Fibroblast of mammary gland (primary cell): ENCODE results near the gene SLC39A12.

Source experiments
- DNase-seq: peaks from one replicate; pipeline ENCODE4 v3.0.0-alpha.2; 2010; ENCODE audit warnings: low read depth
- H3K4me3 ChIP-seq: 2 replicates; pipeline ENCODE4 v1.5.1; 2011; ENCODE audit warnings: low read depth, mild to moderate bottlenecking, low read length, moderate library complexity; ENCODE audit not compliant: control insufficient read depth
- CTCF ChIP-seq: conservative IDR thresholded peaks from 2 replicates; pipeline ENCODE4 v1.5.1; 2011; ENCODE audit warnings: low read depth, low read length, inconsistent platforms; ENCODE audit not compliant: control insufficient read depth, insufficient read depth

The SLC39A12 gene

DNA sequence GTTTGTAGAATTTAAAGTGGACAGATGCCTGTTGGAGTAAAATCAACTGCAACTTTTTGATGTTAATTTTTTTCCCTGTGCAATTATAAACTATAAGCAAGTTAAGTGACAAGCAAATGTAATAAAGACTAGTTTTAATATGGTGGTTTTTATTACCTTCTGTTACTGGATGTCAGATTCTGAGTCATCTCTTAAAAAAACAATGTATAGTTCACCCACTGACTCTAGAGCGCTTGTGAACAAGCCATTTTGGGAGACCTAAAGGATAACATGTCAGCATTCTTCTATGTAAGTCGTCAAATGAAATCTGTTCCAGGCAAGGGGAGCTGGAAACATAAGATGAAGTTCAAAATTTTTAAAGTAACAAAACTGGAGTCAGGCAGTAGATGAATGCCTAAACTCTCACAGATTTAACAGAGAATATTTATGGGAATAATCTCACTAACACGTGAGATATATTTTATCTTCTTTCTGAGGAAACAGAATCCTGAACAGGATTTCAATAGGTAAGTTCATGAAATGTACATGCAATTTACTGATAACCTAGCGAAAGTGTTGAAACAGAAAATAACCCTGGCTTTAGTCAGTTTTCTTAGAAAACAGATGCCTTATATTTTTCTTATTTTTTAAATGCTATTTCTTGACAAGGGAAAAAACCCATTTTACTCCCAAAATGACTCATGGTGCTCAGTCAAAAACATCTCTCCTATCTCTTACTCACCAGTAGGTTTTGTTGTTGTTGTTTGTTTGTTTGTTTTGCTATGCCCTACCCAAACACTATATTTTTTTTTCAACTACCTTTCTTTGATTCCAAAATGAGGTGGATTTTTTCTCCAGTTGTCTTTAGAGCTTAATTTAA is 91.7 kb downstream of the SLC39A12 start:
- no peak for TF ChIP-seq CTCF
- DNase-seq, result peak; percentile 63
- no peak overlapping the region for H3K4me3 ChIP-seq

DNA sequence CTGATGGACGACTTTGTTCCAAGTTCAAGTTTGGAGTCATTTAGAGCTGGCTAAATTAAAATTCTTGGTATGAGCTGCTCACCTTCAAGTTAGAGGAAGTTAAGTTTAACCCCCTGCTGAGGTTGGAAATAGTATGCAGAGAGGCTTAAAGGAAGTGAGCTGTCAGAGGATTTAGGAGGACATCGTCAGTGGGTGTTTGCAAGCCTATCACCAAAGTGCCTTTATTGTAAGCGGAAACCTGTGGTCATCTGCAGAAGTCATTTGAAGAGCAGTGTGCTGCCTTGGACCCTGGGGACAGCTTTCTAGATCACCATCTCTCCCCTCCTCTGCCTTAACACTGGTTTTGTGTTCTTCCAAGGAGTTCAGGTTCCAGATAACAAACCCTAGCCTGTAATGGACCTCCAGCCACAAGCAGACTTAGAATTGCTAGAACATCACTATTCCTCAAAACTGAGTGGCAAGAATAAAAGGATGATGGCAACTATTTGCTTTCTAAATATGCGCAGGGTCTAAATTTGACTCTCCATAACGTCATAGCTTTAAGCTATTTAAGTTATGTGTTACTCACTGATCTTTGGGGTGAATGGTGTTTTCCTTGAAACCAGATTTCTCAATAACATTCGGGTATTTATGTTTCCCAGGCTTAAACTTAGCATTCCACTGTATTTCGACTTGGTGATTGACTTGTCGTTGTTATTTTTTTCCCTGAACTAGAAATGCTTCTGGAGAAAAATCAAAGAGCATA is 93.4 kb downstream of the SLC39A12 start:
- DNase-seq, result peak; percentile 63
- TF ChIP-seq CTCF, result no peak
- no peak overlapping the region for H3K4me3 ChIP-seq

DNA sequence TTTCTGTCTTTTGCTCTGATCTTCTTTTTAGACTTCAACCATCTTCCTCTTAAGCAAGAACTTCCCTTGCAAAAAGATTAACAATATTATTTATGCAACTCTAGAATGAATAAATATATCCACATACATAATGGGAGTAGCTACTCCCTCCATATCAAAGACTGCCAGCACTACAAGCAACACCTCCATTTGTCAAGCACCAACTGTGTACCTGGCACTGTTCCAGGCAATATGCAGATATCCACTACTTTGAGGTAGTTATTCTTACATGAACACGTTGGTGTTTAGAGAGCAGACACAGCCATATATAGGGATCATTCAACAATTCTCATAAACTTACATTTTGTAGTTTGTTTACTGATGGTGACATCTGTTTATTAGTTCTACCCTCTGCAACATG is 104.9 kb downstream of the SLC39A12 start:
- no peak overlapping the region for H3K4me3 ChIP-seq
- DNase-seq, result no peak
- TF ChIP-seq CTCF, result no peak

- DNase-seq, result no peak
- TF ChIP-seq CTCF, result no peak
Measured at GRCh38 chr10:18059826-18060559, 108.3 kb downstream of the SLC39A12 start.

DNA sequence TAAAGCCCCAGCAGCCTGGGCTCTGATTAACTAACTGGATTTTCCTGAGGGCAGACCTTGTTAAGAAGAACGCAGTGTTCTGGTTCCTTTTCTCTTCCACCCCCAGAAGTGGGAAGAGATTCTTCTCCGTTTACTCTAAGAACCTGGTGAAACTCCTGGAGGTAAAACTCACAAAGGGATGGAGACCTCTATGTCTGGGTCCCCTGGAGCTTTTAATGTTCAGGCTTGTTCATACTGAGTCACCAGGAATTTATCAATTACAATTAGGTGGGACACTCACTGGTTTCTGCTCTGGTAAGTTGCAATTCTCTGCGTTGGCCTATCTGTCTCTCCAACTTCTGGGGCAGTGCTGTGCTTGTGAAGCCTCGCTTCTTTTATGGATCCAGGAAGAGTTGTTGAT is 115.2 kb downstream of the SLC39A12 start:
- no peak overlapping the region for H3K4me3 ChIP-seq
- DNase-seq, result no peak

More at GRCh38 chr10:18059826-18060559, 108.3 kb downstream of the SLC39A12 start:
- H3K4me3 ChIP-seq, result no peak overlapping the region

More for the DNA sequence above, 115.2 kb downstream of the SLC39A12 start:
- no peak for TF ChIP-seq CTCF
